H9 (cell line): ENCODE data around the gene NMUR1. TPM values are rescaled to one million over a fixed set of nuclear protein-coding genes. Genes with fewer than 3 reads are reported as not detected.

Experiments used
- DNase-seq: peaks from one replicate; pipeline ENCODE4 v3.0.0-alpha.2; 2017
- H2AFZ ChIP-seq: one replicate; pipeline ENCODE4 v1.6.1; 2013; ENCODE audit warnings: mild to moderate bottlenecking, low read length, control low read depth, moderate library complexity
- H2AK5ac ChIP-seq: 2 replicates; pipeline ENCODE4 v1.6.1; 2013; ENCODE audit warnings: low read length, control low read depth, mixed read lengths; ENCODE audit not compliant: insufficient read length
- H2BK120ac ChIP-seq: one replicate; pipeline ENCODE4 v1.6.1; 2013; ENCODE audit warnings: low read depth, mild to moderate bottlenecking, low read length, control low read depth, inconsistent platforms; ENCODE audit not compliant: poor library complexity, severe bottlenecking
- H2BK12ac ChIP-seq: 2 replicates; pipeline ENCODE4 v1.6.1; 2013; ENCODE audit warnings: low read length, control low read depth, mixed read lengths, low read depth; ENCODE audit not compliant: insufficient read length
- H2BK15ac ChIP-seq: 2 replicates; pipeline ENCODE4 v1.6.1; 2013; ENCODE audit warnings: low read depth, low read length, control low read depth
- H2BK20ac ChIP-seq: one replicate; pipeline ENCODE4 v1.6.1; 2013; ENCODE audit warnings: low read depth, mild to moderate bottlenecking, low read length, control low read depth, inconsistent platforms; ENCODE audit not compliant: poor library complexity, severe bottlenecking
- H2BK5ac ChIP-seq: 2 replicates; pipeline ENCODE4 v1.6.1; 2013; ENCODE audit warnings: low read length, control low read depth, mixed read lengths; ENCODE audit not compliant: insufficient read length
- H3K14ac ChIP-seq: 2 replicates; pipeline ENCODE4 v1.6.1; 2013; ENCODE audit warnings: low read length, control low read depth; ENCODE audit not compliant: insufficient read depth
- H3K18ac ChIP-seq: 2 replicates; pipeline ENCODE4 v1.6.1; 2013; ENCODE audit warnings: low read depth, mild to moderate bottlenecking, mixed read lengths, low read length, control low read depth; ENCODE audit not compliant: insufficient read length
- H3K23ac ChIP-seq: 2 replicates; pipeline ENCODE4 v1.6.1; 2013; ENCODE audit warnings: low read length, control low read depth, mixed read lengths, low read depth; ENCODE audit not compliant: insufficient read length
- H3K23me2 ChIP-seq: 2 replicates; pipeline ENCODE4 v1.6.1; 2013; ENCODE audit warnings: low read depth, mild to moderate bottlenecking, mixed read lengths, low read length, control low read depth; ENCODE audit not compliant: insufficient read length, poor library complexity, severe bottlenecking
- H3K27ac ChIP-seq: 2 replicates; pipeline ENCODE4 v1.5.1; 2013; ENCODE audit warnings: low read length, control low read depth, mixed read lengths, low read depth; ENCODE audit not compliant: insufficient read length
- H3K27me3 ChIP-seq: 2 replicates; pipeline ENCODE4 v1.6.1; 2013; ENCODE audit warnings: low read length, control low read depth, inconsistent platforms; ENCODE audit not compliant: insufficient read depth
- H3K4ac ChIP-seq: 2 replicates; pipeline ENCODE4 v1.6.1; 2013; ENCODE audit warnings: low read depth, mild to moderate bottlenecking, control low read depth, inconsistent platforms, low read length, moderate library complexity
- H3K4me1 ChIP-seq: 2 replicates; pipeline ENCODE4 v1.6.1; 2013; ENCODE audit warnings: low read length, control low read depth, inconsistent platforms; ENCODE audit not compliant: insufficient read depth
- H3K4me2 ChIP-seq: 2 replicates; pipeline ENCODE4 v1.6.1; 2013; ENCODE audit warnings: low read length, control low read depth, mixed read lengths; ENCODE audit not compliant: insufficient read length, insufficient read depth
- H3K56ac ChIP-seq: 2 replicates; pipeline ENCODE4 v1.6.1; 2013; ENCODE audit warnings: low read depth, mild to moderate bottlenecking, mixed read lengths, low read length, control low read depth; ENCODE audit not compliant: insufficient read length
- H3K79me1 ChIP-seq: 2 replicates; pipeline ENCODE4 v1.6.1; 2013; ENCODE audit warnings: low read depth, mild to moderate bottlenecking, moderate library complexity, low read length, control low read depth, inconsistent platforms; ENCODE audit not compliant: insufficient read depth, poor library complexity, severe bottlenecking
- H3K79me2 ChIP-seq: 2 replicates; pipeline ENCODE4 v1.6.1; 2013; ENCODE audit warnings: low read length, control low read depth, inconsistent platforms; ENCODE audit not compliant: insufficient read depth
- H3K9ac ChIP-seq: 2 replicates; pipeline ENCODE4 v1.6.1; 2013; ENCODE audit warnings: low read length, control low read depth, mixed read lengths; ENCODE audit not compliant: insufficient read length; ENCODE audit errors: extremely low read depth
- H3K9me3 ChIP-seq: one replicate; pipeline ENCODE4 v1.6.1; 2013; ENCODE audit warnings: low read depth, low read length, inconsistent platforms; ENCODE audit not compliant: control insufficient read depth
- H3T11ph ChIP-seq: one replicate; pipeline ENCODE4 v1.6.1; 2013; ENCODE audit warnings: mild to moderate bottlenecking, low read length, control low read depth, inconsistent platforms
- H4K20me1 ChIP-seq: one replicate; pipeline ENCODE4 v1.6.1; 2013; ENCODE audit not compliant: control insufficient read depth, insufficient read length, insufficient read depth
- H4K5ac ChIP-seq: 2 replicates; pipeline ENCODE4 v1.6.1; 2013; ENCODE audit warnings: low read depth, mild to moderate bottlenecking, mixed read lengths, low read length, control low read depth; ENCODE audit not compliant: insufficient read length
- H4K8ac ChIP-seq: replicated peaks from 2 replicates; pipeline ENCODE4 v1.6.1; 2013; ENCODE audit warnings: low read length, control low read depth, mixed read lengths, low read depth; ENCODE audit not compliant: insufficient read length
- H4K91ac ChIP-seq: 2 replicates; pipeline ENCODE4 v1.6.1; 2013; ENCODE audit warnings: low read depth, mild to moderate bottlenecking, moderate library complexity, mixed read lengths, low read length, control low read depth; ENCODE audit not compliant: insufficient read length
- H3K27ac Mint-ChIP-seq, 3 experiments: 2 replicates in 2 of 3; 3 replicates in 1 of 3; pipeline ENCODE4 v1.8.0; 2020 to 2021; ENCODE audit warnings: mixed read lengths in 3 of 3, mild to moderate bottlenecking in 1 of 3, moderate library complexity in 1 of 3
- H3K27me3 Mint-ChIP-seq: 2 replicates; pipeline ENCODE4 v1.8.0; 2021; ENCODE audit warnings: low read depth, mild to moderate bottlenecking, moderate library complexity, mixed read lengths
- H3K36me3 Mint-ChIP-seq, 3 experiments: 2 replicates in 2 of 3; 3 replicates in 1 of 3; pipeline ENCODE4 v1.8.0; 2020 to 2021; ENCODE audit warnings: low read depth in 3 of 3, mixed read lengths in 3 of 3; ENCODE audit not compliant: insufficient read depth in 1 of 3
- H3K4me1 Mint-ChIP-seq, 2 experiments: 2 replicates each; pipeline ENCODE4 v1.8.0; 2020; ENCODE audit warnings: mixed read lengths in 2 of 2
- H3K4me3 Mint-ChIP-seq, 2 experiments: 2 replicates in 1 of 2; 3 replicates in 1 of 2; pipeline ENCODE4 v1.8.0; 2020 to 2021; ENCODE audit warnings: mild to moderate bottlenecking in 2 of 2, mixed read lengths in 2 of 2, moderate library complexity in 1 of 2
- H3K9me3 Mint-ChIP-seq, 2 experiments: 2 replicates in 1 of 2; 3 replicates in 1 of 2; pipeline ENCODE4 v1.8.0; 2020; ENCODE audit warnings: mild to moderate bottlenecking in 2 of 2, mixed read lengths in 2 of 2, moderate library complexity in 1 of 2
- WGBS: extraction: QIAGEN DNeasy Blood & Tissue Kit; methylation state at CpG from one replicate; pipeline ENCODE4 v1.1.7; 2013; ENCODE audit warnings: missing lambda C conversion rate, low lambda C conversion rate, mixed read lengths; ENCODE audit not compliant: insufficient read length; ENCODE audit errors: extremely low coverage; 5-methylcytosine and 5-hydroxymethylcytosine counted together
- total RNA-seq: library from RNA; stranded (reverse); gene quantifications from 2 replicates; pipeline ENCODE4 v1.2.1, GENCODE V29; 2021
- TF ChIP-seq, protein P1 (sequence below): fragments of 200-600 bp; sonication (generic); conservative IDR thresholded peaks from 3 replicates; pipeline ENCODE4 v1.8.0; 2021; ENCODE audit warnings: antibody characterized with exemption, mild to moderate bottlenecking

Gene NMUR1
- total RNA-seq, 1 experiment from 2014 or later, result 0.20 TPM

GRCh38 chr2:231548752-231549151 lies 18.5 kb upstream of the NMUR1 start:
- H3K9me3 ChIP-seq, result no peaks in the 10 kb centered on the region
- Mint-ChIP-seq H3K27me3 (peaks cover 2% of the 10 kb centered on the region), H3K36me3 (peaks cover 4 to 12% (median 8%) of the 10 kb centered on the region in 3 experiments), H3K4me1 (no peaks in the 10 kb centered on the region), H3K9me3 (peaks cover 21 to 29% of the 10 kb centered on the region in 2 experiments), H3K4me3 (no peak overlapping the region), H3K27ac (no peak overlapping the region)
- no CpG with 5 or more reads among the region's 3 CpGs for WGBS
- no peak overlapping the region for H4K5ac ChIP-seq
- no peaks in the 10 kb centered on the region for H4K20me1 ChIP-seq
- H3K79me2 ChIP-seq, result no peaks in the 10 kb centered on the region
- no peak overlapping the region for H3K23ac ChIP-seq
- H2BK15ac ChIP-seq, result no peak overlapping the region
- no peak overlapping the region for H3K56ac ChIP-seq
- H3K4me2 ChIP-seq, result no peak overlapping the region
- H2AFZ ChIP-seq, result no peak overlapping the region
- no peak overlapping the region for H3T11ph ChIP-seq
- TF ChIP-seq, protein P1, sequence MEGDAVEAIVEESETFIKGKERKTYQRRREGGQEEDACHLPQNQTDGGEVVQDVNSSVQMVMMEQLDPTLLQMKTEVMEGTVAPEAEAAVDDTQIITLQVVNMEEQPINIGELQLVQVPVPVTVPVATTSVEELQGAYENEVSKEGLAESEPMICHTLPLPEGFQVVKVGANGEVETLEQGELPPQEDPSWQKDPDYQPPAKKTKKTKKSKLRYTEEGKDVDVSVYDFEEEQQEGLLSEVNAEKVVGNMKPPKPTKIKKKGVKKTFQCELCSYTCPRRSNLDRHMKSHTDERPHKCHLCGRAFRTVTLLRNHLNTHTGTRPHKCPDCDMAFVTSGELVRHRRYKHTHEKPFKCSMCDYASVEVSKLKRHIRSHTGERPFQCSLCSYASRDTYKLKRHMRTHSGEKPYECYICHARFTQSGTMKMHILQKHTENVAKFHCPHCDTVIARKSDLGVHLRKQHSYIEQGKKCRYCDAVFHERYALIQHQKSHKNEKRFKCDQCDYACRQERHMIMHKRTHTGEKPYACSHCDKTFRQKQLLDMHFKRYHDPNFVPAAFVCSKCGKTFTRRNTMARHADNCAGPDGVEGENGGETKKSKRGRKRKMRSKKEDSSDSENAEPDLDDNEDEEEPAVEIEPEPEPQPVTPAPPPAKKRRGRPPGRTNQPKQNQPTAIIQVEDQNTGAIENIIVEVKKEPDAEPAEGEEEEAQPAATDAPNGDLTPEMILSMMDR, result no peak
- no peak overlapping the region for H3K18ac ChIP-seq
- H3K27me3 ChIP-seq, result no peaks in the 10 kb centered on the region
- H2BK120ac ChIP-seq, result no peak overlapping the region
- H2BK12ac ChIP-seq, result no peak overlapping the region
- H2BK5ac ChIP-seq, result no peak overlapping the region
- no peaks in the 10 kb centered on the region for H3K79me1 ChIP-seq
- H3K14ac ChIP-seq, result no peak overlapping the region; the same call in 1 of the 2 replicates
- DNase-seq, result no peak
- H3K9ac ChIP-seq, result no peak overlapping the region
- no peak overlapping the region for H3K4ac ChIP-seq
- H2BK20ac ChIP-seq, result no peak overlapping the region
- no peak overlapping the region for H4K8ac ChIP-seq
- no peak overlapping the region for H3K27ac ChIP-seq
- H3K23me2 ChIP-seq, result no peaks in the 10 kb centered on the region
- no peak overlapping the region for H4K91ac ChIP-seq
- no peak overlapping the region for H2AK5ac ChIP-seq
- no peaks in the 10 kb centered on the region for H3K4me1 ChIP-seq
